HepG2 (cell line): Measurements from ENCODE around the gene COL4A6. TPM values are rescaled to one million over a fixed set of nuclear protein-coding genes. Genes with fewer than 3 reads are reported as not detected.

Experiments
- ATAC-seq: fragments of 200-7000 bp; cut with Tn5 transposase; 3 replicates; pipeline ENCODE4 v1.9.1; 2020; ENCODE audit warnings: mild to moderate bottlenecking, moderate library complexity
- BruUV-seq: library from RNA; stranded (reverse); fragments of 400-500 nt; replicated peaks from 2 replicates; lab custom pipeline; 2021; lab: Mats Ljungman, UMichigan
- CTCF ChIA-PET: fragments of 300-600 bp; formaldehyde crosslinking; extraction: SDS; loops from one replicate; lab custom pipeline; 2021; ENCODE audit warnings: low total read pairs, inconsistent platforms, low intra/inter-chr PET ratio; lab: Yijun Ruan, JAX
- POLR2A ChIA-PET: fragments of 350-600 bp; sonication (Branson Sonifier 250); formaldehyde crosslinking; loops from one replicate; lab custom pipeline; 2020; ENCODE audit warnings: antibody characterized with exemption, inconsistent platforms; lab: Yijun Ruan, JAX
- DNase-seq: peaks from one replicate; pipeline ENCODE4 v3.0.0-alpha.2; 2015; ENCODE audit warnings: low spot score
- FAIRE-seq: peaks from 3 replicates; lab custom pipeline; 2011; peaks lifted over from hg19 to GRCh38; lab: Jason Lieb, UNC
- H2AFZ ChIP-seq: one replicate; pipeline ENCODE4 v1.6.1; 2011; ENCODE audit warnings: low read length, inconsistent platforms
- H3K27ac ChIP-seq: fragments of 300-600 bp; 3 replicates; pipeline ENCODE4 v1.8.0; 2011; ENCODE audit warnings: mixed run types, mild to moderate bottlenecking, mixed read lengths, low read length, inconsistent platforms; ENCODE audit not compliant: insufficient read depth; ENCODE audit errors: extremely low read length
- H3K27me3 ChIP-seq, 2 experiments: fragments of 200-600 bp in 1 of 2; 2 replicates in 1 of 2; 3 replicates in 1 of 2; pipeline versions ENCODE4 v1.6.0 to v1.8.0; 2011; ENCODE audit warnings: low read length in 2 of 2, mild to moderate bottlenecking in 2 of 2, moderate library complexity in 2 of 2, inconsistent platforms in 1 of 2; ENCODE audit not compliant: insufficient read depth in 2 of 2, control insufficient read depth in 1 of 2
- H3K36me3 ChIP-seq, 2 experiments: fragments of 200-600 bp in 1 of 2; replicated peaks in 1 of 2; 2 replicates in 1 of 2; 3 replicates in 1 of 2; pipeline versions ENCODE4 v1.5.1 to v1.8.0; 2011; ENCODE audit warnings: low read length in 2 of 2, inconsistent platforms in 1 of 2; ENCODE audit not compliant: insufficient read depth in 2 of 2, control insufficient read depth in 1 of 2
- H3K4me1 ChIP-seq: 2 replicates; pipeline ENCODE4 v1.5.1; 2012; ENCODE audit warnings: low read length, inconsistent platforms; ENCODE audit not compliant: insufficient read depth
- H3K4me2 ChIP-seq: 2 replicates; pipeline ENCODE4 v1.6.0; 2011; ENCODE audit warnings: low read depth, low read length, inconsistent platforms
- H3K4me3 ChIP-seq, 3 experiments: fragments of 200-600 bp in 1 of 3; sonication (generic), shearing (Covaris generic) in 1 of 3; replicated peaks in 1 of 3; 2 replicates each; pipeline ENCODE4 v1.5.1; 2011 to 2016; ENCODE audit warnings: low read length in 3 of 3, inconsistent platforms in 2 of 3, low read depth in 2 of 3, mild to moderate bottlenecking in 2 of 3, control low read depth in 1 of 3, mixed read lengths in 1 of 3; ENCODE audit not compliant: insufficient read depth in 1 of 3
- H3K79me2 ChIP-seq: one replicate; pipeline ENCODE4 v1.6.1; 2011; ENCODE audit warnings: low read length, inconsistent platforms; ENCODE audit not compliant: insufficient read depth
- H3K9ac ChIP-seq: 2 replicates; pipeline ENCODE4 v1.6.0; 2011; ENCODE audit warnings: mild to moderate bottlenecking, low read depth, low read length, inconsistent platforms; ENCODE audit not compliant: insufficient read depth
- H3K9me3 ChIP-seq: 2 replicates; pipeline ENCODE4 v1.5.1; 2012; ENCODE audit warnings: mild to moderate bottlenecking, low read length
- H4K20me1 ChIP-seq: 2 replicates; pipeline ENCODE4 v1.6.0; 2011; ENCODE audit warnings: inconsistent platforms, mild to moderate bottlenecking, low read length, moderate library complexity; ENCODE audit not compliant: insufficient read depth
- ARHGAP35 ChIP-seq: sonication (generic); formaldehyde crosslinking; IDR thresholded peaks from 2 replicates; pipeline ENCODE4 v1.9.0; 2022; ENCODE audit warnings: mild to moderate bottlenecking, inconsistent platforms, moderate library complexity, missing genetic modification reagents, borderline replicate concordance
- KMT2B ChIP-seq: IDR thresholded peaks from 2 replicates; pipeline ENCODE4 v1.6.1; 2016; ENCODE audit warnings: missing genetic modification reagents, missing compliant biosample characterization
- MAZ ChIP-seq, 2 experiments: sonication (generic) in 1 of 2; formaldehyde crosslinking in 1 of 2; IDR thresholded peaks; 2 replicates each; pipeline versions ENCODE4 v1.5.0 to v1.6.1; 2012 to 2020; ENCODE audit warnings: low read depth in 2 of 2, mild to moderate bottlenecking in 2 of 2, borderline replicate concordance in 1 of 2, improper control_type of control experiment in 1 of 2, low read length in 1 of 2, missing genetic modification reagents in 1 of 2, moderate library complexity in 1 of 2
- SIX4 ChIP-seq: sonication (generic); formaldehyde crosslinking; IDR thresholded peaks from 2 replicates; pipeline ENCODE4 v1.4.0; 2020; ENCODE audit warnings: missing genetic modification reagents
- TCF12 ChIP-seq, 2 experiments: fragments of 450-650 bp in 1 of 2; sonication (generic) in 1 of 2; formaldehyde crosslinking in 1 of 2; IDR thresholded peaks; 2 replicates each; pipeline versions ENCODE4 v1.6.1 to v1.8.0; 2017 to 2022; ENCODE audit warnings: antibody characterized with exemption in 1 of 2, mild to moderate bottlenecking in 1 of 2, missing genetic modification reagents in 1 of 2, moderate library complexity in 1 of 2
- ZNF335 ChIP-seq: sonication (generic); formaldehyde crosslinking; IDR thresholded peaks from 2 replicates; pipeline ENCODE4 v1.4.0; 2020; ENCODE audit warnings: missing genetic modification reagents
- ZNF383 ChIP-seq: sonication (generic); formaldehyde crosslinking; IDR thresholded peaks from 2 replicates; pipeline ENCODE4 v1.4.0; 2020; ENCODE audit warnings: missing genetic modification reagents, mild to moderate bottlenecking, borderline replicate concordance
- ZNF552 ChIP-seq: sonication (generic); formaldehyde crosslinking; IDR thresholded peaks from 2 replicates; pipeline ENCODE4 v1.9.0; 2022; ENCODE audit warnings: missing genetic modification reagents, mild to moderate bottlenecking, borderline replicate concordance
- ZNF563 ChIP-seq: sonication (generic); formaldehyde crosslinking; IDR thresholded peaks from 2 replicates; pipeline ENCODE4 v1.8.0; 2022; ENCODE audit warnings: mild to moderate bottlenecking, moderate library complexity, missing genetic modification reagents
- ZNF761 ChIP-seq: sonication (generic); formaldehyde crosslinking; conservative IDR thresholded peaks from 2 replicates; pipeline ENCODE4 v1.4.0; 2020; ENCODE audit warnings: mild to moderate bottlenecking, missing genetic modification reagents
- WGBS: methylation state at CpG from one replicate; pipeline ENCODE4 v1.1.6; 2017; ENCODE audit warnings: low lambda C conversion rate; 5-methylcytosine and 5-hydroxymethylcytosine counted together
- in situ Hi-C: cut with HindIII; loops from 2 replicates; pipeline ENCODE4 v1.10.0; 2017; ENCODE audit warnings: low pct_unique_long_range_greater_than_20kb; ENCODE audit not compliant: extremely low pct_ligation_motif_present
- intact Hi-C: fragments of 100-400 bp; cut with micrococcal nuclease; formaldehyde crosslinking; loops from one replicate; pipeline ENCODE4 v1.10.0; 2022; ENCODE audit not compliant: unreplicated experiment
- polyA plus RNA-seq, 8 experiments: library from polyadenylated mRNA; depleted of rRNA in 3 of 8; stranded (reverse) in 7 of 8; unstranded in 1 of 8; fragments of >200 nt; fragmentation: Illumina TruSeq in 4 of 8; extraction: Trizol in 4 of 8; gene quantifications; 2 replicates each; pipeline versions ENCODE4 v1.2.1 to v1.2.3, GENCODE V29; 2011 to 2016; ENCODE audit warnings: low read depth in 4 of 8, missing spikeins in 1 of 8, mixed read lengths in 1 of 8; ENCODE audit not compliant: insufficient read depth in 1 of 8
- total RNA-seq, 5 experiments: library from RNA; depleted of rRNA; stranded (reverse); fragments of >200 nt; fragmentation: Illumina TruSeq; extraction: Trizol; gene quantifications; 2 replicates each; pipeline ENCODE4 v1.2.3, GENCODE V29; 2016; ENCODE audit warnings: low read depth in 1 of 5
- TF ChIP-seq, protein P1 (sequence below): sonication (generic); formaldehyde crosslinking; IDR thresholded peaks from 2 replicates; pipeline ENCODE4 v1.4.0; 2020; ENCODE audit warnings: mild to moderate bottlenecking, low read depth, missing genetic modification reagents
- TF ChIP-seq, protein P2 (sequence below): sonication (generic); formaldehyde crosslinking; IDR thresholded peaks from 2 replicates; pipeline ENCODE4 v1.5.1; 2020; ENCODE audit warnings: mild to moderate bottlenecking, missing genetic modification reagents
- TF ChIP-seq, protein P3 (sequence below): sonication (generic); formaldehyde crosslinking; IDR thresholded peaks from 2 replicates; pipeline ENCODE4 v1.8.0; 2022; ENCODE audit warnings: mild to moderate bottlenecking, missing genetic modification reagents, borderline replicate concordance

COL4A6 gene
- total and polyA plus RNA-seq, 2 of the 13 experiments (the other 11 are each of a cell fraction or from before 2014, with no cell fraction given), result 4.5 to 8.2 TPM

DNA sequence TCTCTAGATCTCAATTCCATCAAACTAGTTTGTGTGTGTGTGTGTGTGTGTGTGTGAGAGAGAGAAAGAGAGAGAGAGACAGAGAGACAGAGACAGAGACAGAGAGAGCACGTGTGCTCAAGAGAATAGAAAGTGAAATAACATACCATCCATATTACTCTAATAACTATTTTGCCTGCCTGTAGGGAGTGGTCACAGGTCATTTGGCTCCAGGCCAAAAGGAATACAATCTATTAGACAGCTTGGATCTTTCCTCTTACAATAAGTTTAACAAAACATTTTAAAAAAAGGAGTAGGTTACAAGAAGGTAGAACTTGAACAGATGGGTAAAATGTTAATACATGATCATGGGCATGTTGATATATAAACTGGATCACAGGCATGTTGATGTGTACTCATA, 76.2 kb downstream of the COL4A6 start:
- intact Hi-C loops, result no loop called here
- POLR2A ChIA-PET, result no interaction called here

More for the DNA sequence above, 76.2 kb downstream of the COL4A6 start:
- in situ Hi-C loops, result no loop called here
- Histone ChIP-seq H3K79me2 (no peaks in the 10 kb centered on the region), H4K20me1 (no peaks in the 10 kb centered on the region), H3K9me3 (no peaks in the 10 kb centered on the region), H2AFZ (no peak overlapping the region), H3K4me3 (no peak overlapping the region), H3K4me2 (no peak overlapping the region), H3K4me1 (no peaks in the 10 kb centered on the region), H3K27me3 (no peaks in the 10 kb centered on the region), H3K27ac (no peak overlapping the region), H3K36me3 (no peaks in the 10 kb centered on the region), H3K9ac (no peak overlapping the region)
- no peak for TF ChIP-seq ZNF383 (CRISPR knock-in tag)
- no peak for TF ChIP-seq MAZ (IDR thresholded peaks at IDR 0.05; ENCODE audit: borderline replicate concordance, low read depth, low read length)
- TF ChIP-seq MAZ (CRISPR knock-in tag; IDR thresholded peaks at IDR 0.05; ENCODE audit: low read depth), result no peak
- TF ChIP-seq TCF12 (IDR thresholded peaks at IDR 0.05), result no peak
- TF ChIP-seq TCF12 (CRISPR knock-in tag; IDR thresholded peaks at IDR 0.05), result no peak
- TF ChIP-seq ZNF563, result no peak
- TF ChIP-seq SIX4 (CRISPR knock-in tag), result no peak
- TF ChIP-seq, protein P1, sequence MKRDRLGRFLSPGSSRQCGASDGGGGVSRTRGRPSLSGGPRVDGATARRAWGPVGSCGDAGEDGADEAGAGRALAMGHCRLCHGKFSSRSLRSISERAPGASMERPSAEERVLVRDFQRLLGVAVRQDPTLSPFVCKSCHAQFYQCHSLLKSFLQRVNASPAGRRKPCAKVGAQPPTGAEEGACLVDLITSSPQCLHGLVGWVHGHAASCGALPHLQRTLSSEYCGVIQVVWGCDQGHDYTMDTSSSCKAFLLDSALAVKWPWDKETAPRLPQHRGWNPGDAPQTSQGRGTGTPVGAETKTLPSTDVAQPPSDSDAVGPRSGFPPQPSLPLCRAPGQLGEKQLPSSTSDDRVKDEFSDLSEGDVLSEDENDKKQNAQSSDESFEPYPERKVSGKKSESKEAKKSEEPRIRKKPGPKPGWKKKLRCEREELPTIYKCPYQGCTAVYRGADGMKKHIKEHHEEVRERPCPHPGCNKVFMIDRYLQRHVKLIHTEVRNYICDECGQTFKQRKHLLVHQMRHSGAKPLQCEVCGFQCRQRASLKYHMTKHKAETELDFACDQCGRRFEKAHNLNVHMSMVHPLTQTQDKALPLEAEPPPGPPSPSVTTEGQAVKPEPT, result no peak
- no peak for TF ChIP-seq KMT2B (CRISPR knock-in tag)
- no peak for TF ChIP-seq ZNF335
- TF ChIP-seq ZNF761 (CRISPR knock-in tag), result no peak
- TF ChIP-seq ARHGAP35 (CRISPR knock-in tag), result no peak
- TF ChIP-seq, protein P2, sequence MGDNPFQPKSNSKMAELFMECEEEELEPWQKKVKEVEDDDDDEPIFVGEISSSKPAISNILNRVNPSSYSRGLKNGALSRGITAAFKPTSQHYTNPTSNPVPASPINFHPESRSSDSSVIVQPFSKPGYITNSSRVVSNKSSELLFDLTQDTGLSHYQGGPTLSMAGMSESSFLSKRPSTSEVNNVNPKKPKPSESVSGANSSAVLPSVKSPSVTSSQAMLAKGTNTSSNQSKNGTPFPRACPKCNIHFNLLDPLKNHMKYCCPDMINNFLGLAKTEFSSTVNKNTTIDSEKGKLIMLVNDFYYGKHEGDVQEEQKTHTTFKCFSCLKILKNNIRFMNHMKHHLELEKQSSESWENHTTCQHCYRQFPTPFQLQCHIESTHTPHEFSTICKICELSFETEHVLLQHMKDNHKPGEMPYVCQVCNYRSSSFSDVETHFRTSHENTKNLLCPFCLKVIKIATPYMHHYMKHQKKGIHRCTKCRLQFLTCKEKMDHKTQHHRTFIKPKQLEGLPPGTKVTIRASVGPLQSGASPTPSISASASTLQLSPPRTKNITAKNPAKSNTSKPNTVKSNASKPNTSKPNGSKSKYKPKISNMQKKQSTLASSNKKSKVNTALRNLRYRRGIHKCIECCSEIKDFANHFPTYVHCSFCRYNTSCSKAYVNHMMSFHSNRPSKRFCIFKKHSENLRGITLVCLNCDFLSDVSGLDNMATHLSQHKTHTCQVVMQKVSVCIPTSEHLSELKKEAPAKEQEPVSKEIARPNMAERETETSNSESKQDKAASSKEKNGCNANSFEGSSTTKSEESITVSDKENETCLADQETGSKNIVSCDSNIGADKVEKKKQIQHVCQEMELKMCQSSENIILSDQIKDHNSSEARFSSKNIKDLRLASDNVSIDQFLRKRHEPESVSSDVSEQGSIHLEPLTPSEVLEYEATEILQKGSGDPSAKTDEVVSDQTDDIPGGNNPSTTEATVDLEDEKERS, result no peak
- TF ChIP-seq, protein P3, sequence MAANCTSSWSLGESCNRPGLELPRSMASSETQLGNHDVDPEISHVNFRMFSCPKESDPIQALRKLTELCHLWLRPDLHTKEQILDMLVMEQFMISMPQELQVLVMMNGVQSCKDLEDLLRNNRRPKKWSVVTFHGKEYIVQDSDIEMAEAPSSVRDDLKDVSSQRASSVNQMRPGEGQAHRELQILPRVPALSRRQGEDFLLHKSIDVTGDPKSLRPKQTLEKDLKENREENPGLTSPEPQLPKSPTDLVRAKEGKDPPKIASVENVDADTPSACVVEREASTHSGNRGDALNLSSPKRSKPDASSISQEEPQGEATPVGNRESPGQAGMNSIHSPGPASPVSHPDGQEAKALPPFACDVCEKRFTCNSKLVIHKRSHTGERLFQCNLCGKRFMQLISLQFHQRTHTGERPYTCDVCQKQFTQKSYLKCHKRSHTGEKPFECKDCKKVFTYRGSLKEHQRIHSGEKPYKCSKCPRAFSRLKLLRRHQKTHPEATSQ (CRISPR knock-in tag), result no peak
- no peak for TF ChIP-seq ZNF552
- FAIRE-seq (no peak), DNase-seq (peak; percentile 5), ATAC-seq (no peak)
- CTCF ChIA-PET, result no interaction called here
- WGBS, result 86% methylated on average over 1 of the region's 1 CpG
- BruUV-seq, result no TSS peak
